IMR-90 (cell line): Measurements from ENCODE around the gene AP3S1.

Source experiments
- BHLHE40 ChIP-seq: fragments of 150-350 bp; IDR thresholded peaks from 2 replicates; pipeline ENCODE4 v1.6.1; 2016; ENCODE audit warnings: mild to moderate bottlenecking, low read depth, low read length
- CEBPB ChIP-seq: IDR thresholded peaks from 2 replicates; pipeline ENCODE4 v1.6.1; 2012; ENCODE audit warnings: low read depth, low read length, improper control_type of control experiment
- FOS ChIP-seq: fragments of 150-350 bp; IDR thresholded peaks from 2 replicates; pipeline ENCODE4 v1.6.1; 2016; ENCODE audit warnings: low read depth, low read length
- MAZ ChIP-seq: IDR thresholded peaks from 2 replicates; pipeline ENCODE4 v1.6.1; 2012; ENCODE audit warnings: low read depth, mild to moderate bottlenecking, low read length, improper control_type of control experiment, moderate library complexity, borderline replicate concordance
- MXI1 ChIP-seq: IDR thresholded peaks from 2 replicates; pipeline ENCODE4 v1.6.1; 2012; ENCODE audit warnings: low read depth, mild to moderate bottlenecking, low read length, moderate library complexity, borderline replicate concordance
- POLR2A ChIP-seq: IDR thresholded peaks from 2 replicates; pipeline ENCODE4 v1.6.1; 2012; ENCODE audit warnings: mild to moderate bottlenecking, low read depth, low read length
- RAD21 ChIP-seq: IDR thresholded peaks from 2 replicates; pipeline ENCODE4 v1.6.1; 2012; ENCODE audit warnings: low read length, improper control_type of control experiment
- RCOR1 ChIP-seq: IDR thresholded peaks from 2 replicates; pipeline ENCODE4 v1.6.1; 2012; ENCODE audit warnings: mild to moderate bottlenecking, low read length, improper control_type of control experiment; ENCODE audit not compliant: insufficient replicate concordance
- SMC3 ChIP-seq: fragments of 150-350 bp; IDR thresholded peaks from 2 replicates; pipeline ENCODE4 v1.6.1; 2016; ENCODE audit warnings: low read depth, mild to moderate bottlenecking, antibody characterized with exemption, low read length, moderate library complexity
- TF ChIP-seq, protein P1 (sequence below): conservative IDR thresholded peaks from 2 replicates; pipeline ENCODE4 v1.5.1; 2012; ENCODE audit warnings: mild to moderate bottlenecking, low read depth, low read length, improper control_type of control experiment
- TF ChIP-seq, protein P2 (sequence below): fragments of 150-350 bp; IDR thresholded peaks from 2 replicates; pipeline ENCODE4 v1.6.1; 2017; ENCODE audit warnings: mild to moderate bottlenecking, antibody characterized with exemption, low read length, low read depth

DNA sequence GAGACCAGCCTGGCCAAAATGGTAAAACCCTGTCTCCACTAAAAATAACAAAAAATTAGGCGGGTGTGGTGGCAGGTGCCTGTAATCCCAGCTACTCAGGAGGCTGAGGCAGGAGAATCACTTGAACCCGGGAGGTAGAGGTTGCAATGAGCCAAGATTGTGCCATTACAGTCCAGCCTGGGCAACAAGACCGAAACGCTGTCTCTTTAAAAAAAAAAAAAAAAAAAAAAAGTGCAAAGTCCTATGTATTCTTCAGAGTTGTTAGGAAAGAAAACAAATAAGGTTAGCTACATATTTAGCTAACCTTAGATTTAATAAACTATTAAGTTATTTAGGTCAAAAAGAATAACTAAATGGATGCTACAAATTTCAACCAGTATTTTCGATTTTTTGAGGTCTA, 11.8 kb upstream of the AP3S1 start:
- TF ChIP-seq, protein P1, sequence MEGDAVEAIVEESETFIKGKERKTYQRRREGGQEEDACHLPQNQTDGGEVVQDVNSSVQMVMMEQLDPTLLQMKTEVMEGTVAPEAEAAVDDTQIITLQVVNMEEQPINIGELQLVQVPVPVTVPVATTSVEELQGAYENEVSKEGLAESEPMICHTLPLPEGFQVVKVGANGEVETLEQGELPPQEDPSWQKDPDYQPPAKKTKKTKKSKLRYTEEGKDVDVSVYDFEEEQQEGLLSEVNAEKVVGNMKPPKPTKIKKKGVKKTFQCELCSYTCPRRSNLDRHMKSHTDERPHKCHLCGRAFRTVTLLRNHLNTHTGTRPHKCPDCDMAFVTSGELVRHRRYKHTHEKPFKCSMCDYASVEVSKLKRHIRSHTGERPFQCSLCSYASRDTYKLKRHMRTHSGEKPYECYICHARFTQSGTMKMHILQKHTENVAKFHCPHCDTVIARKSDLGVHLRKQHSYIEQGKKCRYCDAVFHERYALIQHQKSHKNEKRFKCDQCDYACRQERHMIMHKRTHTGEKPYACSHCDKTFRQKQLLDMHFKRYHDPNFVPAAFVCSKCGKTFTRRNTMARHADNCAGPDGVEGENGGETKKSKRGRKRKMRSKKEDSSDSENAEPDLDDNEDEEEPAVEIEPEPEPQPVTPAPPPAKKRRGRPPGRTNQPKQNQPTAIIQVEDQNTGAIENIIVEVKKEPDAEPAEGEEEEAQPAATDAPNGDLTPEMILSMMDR: no peak
- TF ChIP-seq MAZ (no peak), FOS (no peak), POLR2A (no peak), CEBPB (no peak), BHLHE40 (no peak), MXI1 (no peak), RAD21 (no peak), RCOR1 (no peak), SMC3 (no peak)
- TF ChIP-seq, protein P2, sequence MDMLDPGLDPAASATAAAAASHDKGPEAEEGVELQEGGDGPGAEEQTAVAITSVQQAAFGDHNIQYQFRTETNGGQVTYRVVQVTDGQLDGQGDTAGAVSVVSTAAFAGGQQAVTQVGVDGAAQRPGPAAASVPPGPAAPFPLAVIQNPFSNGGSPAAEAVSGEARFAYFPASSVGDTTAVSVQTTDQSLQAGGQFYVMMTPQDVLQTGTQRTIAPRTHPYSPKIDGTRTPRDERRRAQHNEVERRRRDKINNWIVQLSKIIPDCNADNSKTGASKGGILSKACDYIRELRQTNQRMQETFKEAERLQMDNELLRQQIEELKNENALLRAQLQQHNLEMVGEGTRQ: no peak
